Endothelial cell of umbilical vein (primary cell): Measurements from ENCODE around the gene ITPR1. TPM values are rescaled to one million over a fixed set of nuclear protein-coding genes. Genes with fewer than 3 reads are reported as not detected.

ENCODE experiments used
- BruUV-seq: library from RNA; stranded (reverse); fragments of 400-500 nt; replicated peaks from 2 replicates; lab custom pipeline; 2021; lab: Mats Ljungman, UMichigan
- CTCF ChIA-PET: fragments of 300-600, 350-600 bp; sonication (Branson Sonifier 250); formaldehyde crosslinking; loops from one replicate; lab custom pipeline; 2021; ENCODE audit warnings: antibody characterized with exemption, inconsistent platforms; lab: Charles Lee
- POLR2A ChIA-PET: fragments of 300-600, 350-600 bp; sonication (Branson Sonifier 250); formaldehyde crosslinking; loops from one replicate; lab custom pipeline; 2021; ENCODE audit warnings: antibody characterized with exemption, inconsistent platforms; lab: Charles Lee
- DNase-seq: peaks from one replicate; pipeline ENCODE4 v3.0.0-alpha.2; 2011; ENCODE audit warnings: low read depth, low spot score
- FAIRE-seq: peaks from 2 replicates; lab custom pipeline; 2011; peaks lifted over from hg19 to GRCh38; lab: Jason Lieb, UNC
- H2AFZ ChIP-seq: 2 replicates; pipeline ENCODE4 v1.6.0; 2012; ENCODE audit warnings: low read depth, low read length, control low read depth, inconsistent platforms
- H3K27ac ChIP-seq: 2 replicates; pipeline ENCODE4 v1.5.1; 2011; ENCODE audit warnings: low read depth, mild to moderate bottlenecking, control low read depth, low read length, moderate library complexity; ENCODE audit not compliant: insufficient read depth
- H3K27me3 ChIP-seq, 2 experiments: 2 replicates each; pipeline versions ENCODE4 v1.6.0 to v1.6.1; 2011; ENCODE audit warnings: low read length in 2 of 2, mixed read lengths in 1 of 2; ENCODE audit not compliant: control insufficient read depth in 2 of 2, insufficient read depth in 2 of 2
- H3K36me3 ChIP-seq, 2 experiments: 2 replicates in 1 of 2; 3 replicates in 1 of 2; pipeline ENCODE4 v1.5.1; 2011; ENCODE audit warnings: low read length in 2 of 2, mild to moderate bottlenecking in 1 of 2, moderate library complexity in 1 of 2; ENCODE audit not compliant: control insufficient read depth in 2 of 2, insufficient read depth in 2 of 2; ENCODE audit errors: extremely low read depth in 1 of 2
- H3K4me1 ChIP-seq: 3 replicates; pipeline ENCODE4 v1.5.1; 2011; ENCODE audit warnings: mild to moderate bottlenecking, low read length; ENCODE audit not compliant: control insufficient read depth, insufficient read depth; ENCODE audit errors: extremely low read depth
- H3K4me2 ChIP-seq: 2 replicates; pipeline ENCODE4 v1.6.1; 2011; ENCODE audit warnings: low read length, control low read depth, mixed read lengths; ENCODE audit not compliant: insufficient read depth
- H3K4me3 ChIP-seq, 3 experiments: fragments of 200-600 bp in 1 of 3; sonication (generic), shearing (Covaris generic) in 1 of 3; replicated peaks in 1 of 3; 2 replicates each; pipeline ENCODE4 v1.5.1; 2011 to 2016; ENCODE audit warnings: control low read depth in 3 of 3, low read length in 3 of 3, mild to moderate bottlenecking in 2 of 3, inconsistent platforms in 1 of 3, low read depth in 1 of 3, moderate library complexity in 1 of 3; ENCODE audit not compliant: insufficient read depth in 1 of 3
- H3K79me2 ChIP-seq: 2 replicates; pipeline ENCODE4 v1.6.0; 2012; ENCODE audit warnings: low read length, inconsistent platforms; ENCODE audit not compliant: control insufficient read depth, insufficient read depth
- H3K9ac ChIP-seq: replicated peaks from 2 replicates; pipeline ENCODE3; 2011; ENCODE audit warnings: low read length, control low read depth; ENCODE audit not compliant: insufficient read depth; ENCODE audit errors: extremely low read depth
- H3K9me1 ChIP-seq: replicated peaks from 3 replicates; pipeline ENCODE4 v1.6.0; 2011; ENCODE audit warnings: mild to moderate bottlenecking, low read length; ENCODE audit not compliant: control insufficient read depth, insufficient read depth; ENCODE audit errors: extremely low read depth
- H3K9me3 ChIP-seq: replicated peaks from 2 replicates; pipeline ENCODE4 v1.5.1; 2012; ENCODE audit warnings: low read length, inconsistent platforms; ENCODE audit not compliant: control insufficient read depth, insufficient read depth
- H4K20me1 ChIP-seq: replicated peaks from 2 replicates; pipeline ENCODE3; 2011; ENCODE audit warnings: mild to moderate bottlenecking, low read length; ENCODE audit not compliant: control insufficient read depth, insufficient read depth; ENCODE audit errors: extremely low read depth
- EZH2 ChIP-seq: IDR thresholded peaks from 2 replicates; pipeline ENCODE4 v1.6.1; 2012; ENCODE audit warnings: borderline replicate concordance, low read depth, mild to moderate bottlenecking, moderate library complexity, low read length, inconsistent platforms; ENCODE audit not compliant: severe bottlenecking
- FOS ChIP-seq: IDR thresholded peaks from 2 replicates; pipeline ENCODE4 v1.6.1; 2011; ENCODE audit warnings: mild to moderate bottlenecking, low read length, moderate library complexity, borderline replicate concordance; ENCODE audit not compliant: insufficient read depth
- GATA2 ChIP-seq: IDR thresholded peaks from 2 replicates; pipeline ENCODE4 v1.7.0; 2011; ENCODE audit warnings: low read depth, mild to moderate bottlenecking, moderate library complexity, mixed read lengths, low read length; ENCODE audit not compliant: insufficient read length, insufficient read depth
- JUN ChIP-seq: IDR thresholded peaks from 2 replicates; pipeline ENCODE4 v1.6.1; 2011; ENCODE audit warnings: borderline replicate concordance, low read depth; ENCODE audit not compliant: insufficient read length, insufficient read depth
- MAX ChIP-seq: IDR thresholded peaks from 2 replicates; pipeline ENCODE4 v1.6.1; 2011; ENCODE audit not compliant: insufficient read depth, insufficient read length
- MYC ChIP-seq: IDR thresholded peaks from one replicate; pipeline ENCODE4 v1.6.1; 2011; ENCODE audit warnings: mild to moderate bottlenecking, low read depth, low read length
- POLR2A ChIP-seq: IDR thresholded peaks from 2 replicates; pipeline ENCODE4 v1.6.1; 2012; ENCODE audit warnings: low read depth, mild to moderate bottlenecking, control low read depth, low read length
- POLR2AphosphoS5 ChIP-seq: IDR thresholded peaks from 2 replicates; pipeline ENCODE4 v1.6.1; 2012; ENCODE audit warnings: low read depth, mild to moderate bottlenecking, control low read depth, low read length, moderate library complexity; ENCODE audit not compliant: insufficient read depth
- dilution Hi-C: fragments of 300-500 bp; cut with MboI; formaldehyde crosslinking; loops from one replicate; pipeline ENCODE4 v1.15.0; 2019; ENCODE audit warnings: low sequenced_read_pairs; ENCODE audit not compliant: extremely low pct_ligation_motif_present
- intact Hi-C: fragments of 100-400 bp; cut with micrococcal nuclease; formaldehyde crosslinking; loops from one replicate; pipeline ENCODE4 v1.10.0; 2022
- polyA plus RNA-seq, 4 experiments: library from polyadenylated mRNA; depleted of rRNA in 3 of 4; stranded (reverse) in 3 of 4; unstranded in 1 of 4; fragments of >200 nt; gene quantifications; 2 replicates each; pipeline versions ENCODE4 v1.2.1 to v1.2.3, GENCODE V29; 2011 to 2012; ENCODE audit warnings: missing spikeins in 1 of 4
- total RNA-seq: library from RNA; stranded (reverse); gene quantifications from 2 replicates; pipeline ENCODE4 v1.2.3, GENCODE V29; 2021
- TF ChIP-seq, protein P1 (sequence below), 2 donors: IDR thresholded peaks; 1 replicate in 1 of 2; 2 replicates in 1 of 2; pipeline ENCODE4 v1.5.1; 2011; ENCODE audit warnings: low read length in 2 of 2, mild to moderate bottlenecking in 2 of 2, moderate library complexity in 2 of 2, control low read depth in 1 of 2, inconsistent platforms in 1 of 2, low read depth in 1 of 2; ENCODE audit not compliant: insufficient read depth in 1 of 2; ENCODE audit errors: extremely low read depth in 1 of 2

ITPR1 gene
- total and polyA plus RNA-seq, 2 donors (not counting 3 experiments of a cell fraction or from before 2014, with no cell fraction given), result 5.1 to 16.1 TPM

GRCh38 chr3:4472766-4473165 lies 20.4 kb upstream of the ITPR1 start:
- CTCF ChIA-PET, result no interaction called here
- H2AFZ ChIP-seq, result no peak overlapping the region
- H3K36me3 ChIP-seq, result no peaks in the 10 kb centered on the region
- no peak overlapping the region for H3K9ac ChIP-seq
- H3K27me3 ChIP-seq, result peaks cover 0 to 3% of the 10 kb centered on the region in 2 experiments
- DNase-seq, result no peak
- no peaks in the 10 kb centered on the region for H4K20me1 ChIP-seq
- dilution Hi-C loops, result no loop called here
- intact Hi-C loops, result no loop called here
- H3K4me1 ChIP-seq, result peaks cover 22% of the 10 kb centered on the region
- H3K9me1 ChIP-seq, result no peaks in the 10 kb centered on the region
- POLR2A ChIA-PET, result no interaction called here
- no peak overlapping the region for H3K4me2 ChIP-seq
- no peak for TF ChIP-seq POLR2AphosphoS5
- TF ChIP-seq, protein P1, sequence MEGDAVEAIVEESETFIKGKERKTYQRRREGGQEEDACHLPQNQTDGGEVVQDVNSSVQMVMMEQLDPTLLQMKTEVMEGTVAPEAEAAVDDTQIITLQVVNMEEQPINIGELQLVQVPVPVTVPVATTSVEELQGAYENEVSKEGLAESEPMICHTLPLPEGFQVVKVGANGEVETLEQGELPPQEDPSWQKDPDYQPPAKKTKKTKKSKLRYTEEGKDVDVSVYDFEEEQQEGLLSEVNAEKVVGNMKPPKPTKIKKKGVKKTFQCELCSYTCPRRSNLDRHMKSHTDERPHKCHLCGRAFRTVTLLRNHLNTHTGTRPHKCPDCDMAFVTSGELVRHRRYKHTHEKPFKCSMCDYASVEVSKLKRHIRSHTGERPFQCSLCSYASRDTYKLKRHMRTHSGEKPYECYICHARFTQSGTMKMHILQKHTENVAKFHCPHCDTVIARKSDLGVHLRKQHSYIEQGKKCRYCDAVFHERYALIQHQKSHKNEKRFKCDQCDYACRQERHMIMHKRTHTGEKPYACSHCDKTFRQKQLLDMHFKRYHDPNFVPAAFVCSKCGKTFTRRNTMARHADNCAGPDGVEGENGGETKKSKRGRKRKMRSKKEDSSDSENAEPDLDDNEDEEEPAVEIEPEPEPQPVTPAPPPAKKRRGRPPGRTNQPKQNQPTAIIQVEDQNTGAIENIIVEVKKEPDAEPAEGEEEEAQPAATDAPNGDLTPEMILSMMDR (IDR thresholded peaks at IDR 0.05; ENCODE audit: extremely low read depth in 1 of 2, insufficient read depth in 1 of 2, low read depth in 1 of 2, low read length in 2 of 2), result no peak
- no peak for TF ChIP-seq EZH2
- TF ChIP-seq POLR2A, result no peak
- TF ChIP-seq MYC, result no peak
- no peak for TF ChIP-seq MAX
- no peak for TF ChIP-seq FOS
- TF ChIP-seq JUN, result no peak
- no peak for TF ChIP-seq GATA2
- H3K79me2 ChIP-seq, result no peaks in the 10 kb centered on the region
- H3K9me3 ChIP-seq, result no peaks in the 10 kb centered on the region
- H3K27ac ChIP-seq, result no peak overlapping the region
- H3K4me3 ChIP-seq, result no peak overlapping the region
- BruUV-seq, result no TSS peak
- FAIRE-seq, result no peak
